Immature natural killer cell (primary cell): ENCODE data around the gene KRTAP10-3. TPM values are rescaled to one million over a fixed set of nuclear protein-coding genes. Genes with fewer than 3 reads are reported as not detected.

Source experiments
- DNase-seq, 3 donors: peaks; one replicate each; pipeline ENCODE4 v3.0.0; 2022; ENCODE audit warnings: mixed read lengths in 1 of 3
- H3K27ac Mint-ChIP-seq, 6 donors: one replicate each; pipeline ENCODE4 v1.8.0; 2020; ENCODE audit warnings: mixed read lengths in 6 of 6, mild to moderate bottlenecking in 5 of 6, inconsistent platforms in 4 of 6, moderate library complexity in 3 of 6
- H3K27me3 Mint-ChIP-seq, 3 donors: one replicate each; pipeline ENCODE4 v1.8.0; 2020 to 2021; ENCODE audit warnings: low read depth in 3 of 3, mild to moderate bottlenecking in 3 of 3, mixed read lengths in 3 of 3, moderate library complexity in 3 of 3, inconsistent platforms in 1 of 3
- H3K36me3 Mint-ChIP-seq, 3 donors: one replicate each; pipeline ENCODE4 v1.8.0; 2020; ENCODE audit warnings: mixed read lengths in 3 of 3, inconsistent platforms in 2 of 3, mild to moderate bottlenecking in 2 of 3
- H3K4me1 Mint-ChIP-seq, 2 donors: one replicate each; pipeline ENCODE4 v1.8.0; 2020; ENCODE audit warnings: inconsistent platforms in 2 of 2, mild to moderate bottlenecking in 2 of 2, mixed read lengths in 2 of 2, moderate library complexity in 1 of 2
- H3K4me3 Mint-ChIP-seq, 5 donors: one replicate each; pipeline ENCODE4 v1.8.0; 2020; ENCODE audit warnings: mild to moderate bottlenecking in 5 of 5, mixed read lengths in 5 of 5, inconsistent platforms in 3 of 5, moderate library complexity in 3 of 5
- H3K9me3 Mint-ChIP-seq, 6 donors: one replicate each; pipeline ENCODE4 v1.8.0; 2020; ENCODE audit warnings: mild to moderate bottlenecking in 6 of 6, mixed read lengths in 6 of 6, inconsistent platforms in 4 of 6, moderate library complexity in 3 of 6
- polyA plus RNA-seq, 3 donors: library from polyadenylated mRNA; unstranded; fragments of 300-500 nt; fragmentation: Illumina TruSeq; gene quantifications; one replicate each; pipeline ENCODE4 v1.2.3, GENCODE V29; 2021

KRTAP10-3 gene
- polyA plus RNA-seq, 3 donors from 2014 or later, result not detected

- no peak for DNase-seq
- no peak overlapping the region for H3K27ac Mint-ChIP-seq
Observed at GRCh38 chr21:44530221-44530902, 28.2 kb downstream of the KRTAP10-3 start.

GRCh38 chr21:44529503-44530125, 29.0 kb downstream of the KRTAP10-3 start:
- H3K4me1 Mint-ChIP-seq, result no peaks in the 10 kb centered on the region
- DNase-seq, result no peak
- no peak overlapping the region for H3K27ac Mint-ChIP-seq
- no peak overlapping the region for H3K4me3 Mint-ChIP-seq
- no peaks in the 10 kb centered on the region for H3K9me3 Mint-ChIP-seq
- H3K36me3 Mint-ChIP-seq, result no peaks in the 10 kb centered on the region
- H3K27me3 Mint-ChIP-seq, result peaks cover 0 to 3% (median 2%) of the 10 kb centered on the region in 3 donors

More at GRCh38 chr21:44530221-44530902, 28.2 kb downstream of the KRTAP10-3 start:
- Mint-ChIP-seq H3K9me3 (no peaks in the 10 kb centered on the region), H3K4me3 (no peak overlapping the region), H3K27me3 (peaks cover 0 to 4% (median 2%) of the 10 kb centered on the region in 3 donors), H3K36me3 (no peaks in the 10 kb centered on the region), H3K4me1 (no peaks in the 10 kb centered on the region)

DNA sequence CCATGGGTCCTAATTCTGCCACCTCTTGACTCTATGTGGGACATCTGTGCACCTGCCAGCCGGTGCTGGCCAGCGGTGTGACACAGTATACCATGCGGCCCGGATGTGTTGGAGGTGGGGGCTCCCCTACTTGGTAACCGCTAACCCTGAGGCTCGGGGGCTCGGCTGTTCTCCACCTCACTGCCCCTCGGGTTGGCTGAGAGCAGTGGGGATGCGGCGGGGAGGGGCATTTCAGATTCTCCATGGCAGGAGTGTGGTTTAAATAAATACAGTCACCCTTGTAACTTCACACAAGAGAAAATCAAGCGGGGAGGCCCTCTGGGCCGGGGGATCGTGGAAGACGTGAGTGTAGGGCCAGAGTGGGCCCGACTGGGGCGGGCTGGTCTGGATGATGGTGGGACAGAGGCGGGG, 29.6 kb downstream of the KRTAP10-3 start:
- Mint-ChIP-seq H3K27me3 (peaks cover 0 to 3% (median 2%) of the 10 kb centered on the region in 3 donors), H3K4me3 (no peak overlapping the region), H3K36me3 (no peaks in the 10 kb centered on the region), H3K4me1 (no peaks in the 10 kb centered on the region), H3K9me3 (no peaks in the 10 kb centered on the region), H3K27ac (no peak overlapping the region)
- no peak for DNase-seq

DNA sequence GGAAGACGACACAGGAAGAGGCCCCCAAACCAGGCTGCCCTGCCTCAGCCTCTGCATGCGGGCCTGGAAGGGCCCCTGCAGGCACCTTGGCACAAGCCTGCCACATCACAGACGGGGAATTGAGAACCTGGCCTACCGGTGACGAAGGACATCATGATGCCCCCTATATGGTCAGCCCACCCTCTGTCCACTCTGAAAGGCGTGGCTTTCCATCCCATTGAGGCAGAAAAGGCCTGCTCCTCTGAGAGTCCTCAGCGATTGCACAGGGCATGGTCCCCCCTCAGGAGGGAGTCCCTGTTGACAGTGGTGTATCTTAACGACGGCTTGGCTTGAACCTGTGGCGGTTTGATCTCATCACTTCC, 30.0 kb downstream of the KRTAP10-3 start:
- H3K36me3 Mint-ChIP-seq, result no peaks in the 10 kb centered on the region
- no peaks in the 10 kb centered on the region for H3K4me1 Mint-ChIP-seq
- H3K27me3 Mint-ChIP-seq, result peaks cover 0 to 3% (median 2%) of the 10 kb centered on the region in 3 donors
- H3K9me3 Mint-ChIP-seq, result no peaks in the 10 kb centered on the region
- H3K4me3 Mint-ChIP-seq, result no peak overlapping the region
- no peak overlapping the region for H3K27ac Mint-ChIP-seq
- no peak for DNase-seq

GRCh38 chr21:44527983-44528633, 30.5 kb downstream of the KRTAP10-3 start:
- no peaks in the 10 kb centered on the region for H3K9me3 Mint-ChIP-seq
- no peak for DNase-seq
- H3K4me3 Mint-ChIP-seq, result no peak overlapping the region
- H3K4me1 Mint-ChIP-seq, result no peaks in the 10 kb centered on the region
- H3K27me3 Mint-ChIP-seq, result peaks cover 0 to 3% (median 2%) of the 10 kb centered on the region in 3 donors
- no peaks in the 10 kb centered on the region for H3K36me3 Mint-ChIP-seq
- H3K27ac Mint-ChIP-seq, result no peak overlapping the region

GRCh38 chr21:44527156-44527982, 31.2 kb downstream of the KRTAP10-3 start:
- no peaks in the 10 kb centered on the region for H3K4me1 Mint-ChIP-seq
- no peaks in the 10 kb centered on the region for H3K9me3 Mint-ChIP-seq
- no peaks in the 10 kb centered on the region for H3K36me3 Mint-ChIP-seq
- no peak for DNase-seq
- no peak overlapping the region for H3K4me3 Mint-ChIP-seq
- H3K27me3 Mint-ChIP-seq, result peaks cover 0 to 3% (median 2%) of the 10 kb centered on the region in 3 donors
- H3K27ac Mint-ChIP-seq, result no peak overlapping the region

GRCh38 chr21:44526096-44526997, 32.2 kb downstream of the KRTAP10-3 start:
- Mint-ChIP-seq H3K4me3 (no peak overlapping the region), H3K4me1 (no peaks in the 10 kb centered on the region), H3K27me3 (peaks cover 0 to 2% (median 0%) of the 10 kb centered on the region in 3 donors), H3K9me3 (no peaks in the 10 kb centered on the region), H3K27ac (no peak overlapping the region), H3K36me3 (no peaks in the 10 kb centered on the region)
- no peak for DNase-seq

DNA sequence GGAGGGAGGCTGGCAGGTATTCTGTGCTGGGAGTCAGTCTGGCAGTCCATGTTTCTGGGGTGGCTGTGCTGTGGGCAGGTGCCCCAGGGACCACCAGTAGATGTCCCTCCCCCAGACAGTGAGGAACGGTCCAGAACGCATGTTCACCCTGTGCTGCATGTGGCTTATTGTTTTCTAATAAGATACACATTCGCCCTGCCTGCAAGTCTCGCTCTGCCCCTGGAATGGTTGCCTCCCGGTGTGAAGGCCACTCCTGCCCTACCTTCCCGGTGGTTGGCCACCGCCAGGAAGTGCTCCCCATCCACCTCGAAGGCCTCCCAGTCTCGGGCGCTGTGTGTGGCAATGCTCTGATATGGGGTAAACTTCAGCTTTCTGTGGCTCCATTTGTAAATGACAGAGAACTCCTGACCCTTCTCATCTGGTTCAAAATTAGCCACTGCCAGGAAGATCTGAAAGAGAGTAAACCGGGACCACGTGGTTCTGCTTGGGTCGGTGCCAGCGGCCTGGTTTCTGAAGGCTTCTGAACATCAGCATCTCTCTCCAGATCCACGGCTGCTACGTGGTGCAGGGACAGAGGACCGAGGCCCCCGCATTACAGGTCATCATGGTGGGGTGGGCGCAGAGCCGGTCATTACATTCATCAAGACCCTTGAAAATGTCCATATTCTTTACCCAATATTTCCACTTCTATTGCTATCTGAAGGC, 33.1 kb downstream of the KRTAP10-3 start:
- Mint-ChIP-seq H3K9me3 (no peaks in the 10 kb centered on the region), H3K4me3 (no peak overlapping the region), H3K4me1 (no peaks in the 10 kb centered on the region), H3K36me3 (no peaks in the 10 kb centered on the region), H3K27me3 (peaks cover 0 to 2% (median 0%) of the 10 kb centered on the region in 3 donors), H3K27ac (no peak overlapping the region)
- no peak for DNase-seq

GRCh38 chr21:44524414-44525371, 33.9 kb downstream of the KRTAP10-3 start:
- H3K36me3 Mint-ChIP-seq, result no peaks in the 10 kb centered on the region
- H3K27ac Mint-ChIP-seq, result no peak overlapping the region
- no peaks in the 10 kb centered on the region for H3K9me3 Mint-ChIP-seq
- no peaks in the 10 kb centered on the region for H3K27me3 Mint-ChIP-seq
- DNase-seq, result no peak
- H3K4me1 Mint-ChIP-seq, result no peaks in the 10 kb centered on the region
- H3K4me3 Mint-ChIP-seq, result no peak overlapping the region

DNA sequence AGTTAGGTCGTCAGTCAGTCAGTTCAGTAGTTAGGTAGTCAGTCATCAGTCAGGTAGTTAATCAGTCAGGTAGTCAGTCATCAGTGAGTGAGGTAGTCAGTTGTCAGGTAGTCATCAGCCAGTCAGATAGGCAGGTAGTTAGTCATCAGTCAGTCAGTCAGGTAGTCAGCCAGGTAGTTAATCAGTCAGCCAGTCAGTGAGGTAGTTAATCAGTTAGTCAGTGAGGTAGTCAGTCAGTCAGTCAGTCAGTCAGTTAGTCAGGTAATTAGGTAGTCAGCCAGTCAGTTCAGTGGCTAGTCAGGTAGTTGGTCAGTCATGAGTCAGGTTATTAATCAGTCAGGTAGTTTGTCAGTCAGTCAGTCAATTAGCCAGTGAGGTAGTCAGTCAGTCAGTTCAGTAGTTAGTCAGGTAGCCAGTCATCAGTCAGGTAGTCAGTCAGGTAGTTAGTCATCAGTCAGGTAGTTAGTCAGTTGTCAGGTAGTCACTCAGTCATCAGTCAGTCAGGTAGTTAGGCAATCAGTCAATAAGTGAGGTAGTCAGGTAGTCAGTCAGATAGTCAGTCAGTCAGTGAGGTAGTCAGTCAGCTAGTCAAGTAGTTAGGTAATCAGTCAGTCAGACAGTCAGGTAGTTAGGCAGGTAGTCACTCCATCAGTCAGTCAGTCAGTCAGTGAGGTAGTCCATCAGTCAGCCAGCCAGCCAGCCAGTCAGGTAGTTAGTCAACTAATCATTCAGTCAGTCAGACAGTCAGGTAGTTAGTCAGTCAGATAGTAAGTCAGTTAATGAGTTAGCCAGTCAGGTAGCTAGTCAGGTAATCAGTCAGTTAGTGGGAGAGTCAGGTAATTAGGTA, 34.8 kb downstream of the KRTAP10-3 start:
- DNase-seq, result no peak
- H3K27ac Mint-ChIP-seq, result no peak overlapping the region
- no peaks in the 10 kb centered on the region for H3K4me1 Mint-ChIP-seq
- no peak overlapping the region for H3K4me3 Mint-ChIP-seq
- H3K9me3 Mint-ChIP-seq, result no peaks in the 10 kb centered on the region
- no peaks in the 10 kb centered on the region for H3K36me3 Mint-ChIP-seq
- no peaks in the 10 kb centered on the region for H3K27me3 Mint-ChIP-seq

DNA sequence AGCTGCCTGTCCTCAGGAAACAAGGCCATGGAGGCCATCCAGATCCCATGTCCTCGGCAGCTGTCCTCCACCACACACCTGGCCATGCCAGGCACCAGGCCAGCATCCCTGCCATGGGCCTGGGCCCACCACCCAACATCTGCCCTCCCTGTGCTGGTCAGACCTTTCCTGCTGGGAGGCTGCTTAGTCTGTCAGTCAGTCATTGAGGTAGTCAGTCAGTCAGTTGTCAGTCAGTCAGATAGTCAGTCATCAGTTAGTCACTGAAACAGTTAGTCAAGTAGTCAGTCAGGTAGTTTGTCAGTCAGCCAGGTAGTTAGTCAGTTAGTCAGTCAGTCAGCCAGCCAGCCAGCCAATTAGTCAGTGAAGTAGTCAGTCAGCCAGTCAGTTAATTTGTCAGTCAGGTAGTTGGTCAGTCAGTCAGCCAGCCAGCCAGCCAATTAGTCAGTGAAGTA, 35.8 kb downstream of the KRTAP10-3 start:
- Mint-ChIP-seq H3K9me3 (no peaks in the 10 kb centered on the region), H3K27me3 (no peaks in the 10 kb centered on the region), H3K27ac (no peak overlapping the region), H3K4me1 (no peaks in the 10 kb centered on the region), H3K4me3 (no peak overlapping the region), H3K36me3 (no peaks in the 10 kb centered on the region)
- DNase-seq, result no peak
